Stimulated activated CD4-positive, alpha-beta T cell treated with anti-CD3 and anti-CD28 coated beads, Interleukin-12 subunit alpha, Interleukin-12 subunit beta, amount 100 ng/mL, for 4 hours (primary cell): ENCODE results near the gene CTIF.

Experiments
- DNase-seq: peaks from one replicate; pipeline ENCODE4 v3.0.0-alpha.2; 2020

CTIF gene

GRCh38 chr18:48623468-48624235, 84.8 kb downstream of the CTIF start:
- no peak for DNase-seq

DNA sequence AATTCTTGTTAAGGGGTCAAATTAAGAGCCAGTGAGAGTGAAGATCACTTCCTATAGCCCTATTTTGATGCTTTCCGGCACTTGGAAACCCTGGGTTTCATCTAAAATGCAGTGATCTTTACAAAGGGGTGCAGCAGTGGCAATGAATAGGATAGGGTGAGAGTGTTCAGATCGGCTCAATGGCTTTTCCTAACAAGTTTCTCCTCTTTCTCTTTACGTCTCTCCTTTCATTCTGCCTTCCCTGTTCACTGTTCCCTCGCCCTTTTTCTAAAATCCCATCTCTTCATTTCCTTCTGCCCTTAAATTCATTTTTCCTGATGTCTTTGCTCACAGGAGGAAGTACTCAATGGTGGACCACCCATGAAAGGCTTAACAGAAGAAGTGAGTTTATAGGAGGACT, 86.0 kb downstream of the CTIF start:
- DNase-seq: no peak

- no peak for DNase-seq
Measured at GRCh38 chr18:48627216-48627615, 88.4 kb downstream of the CTIF start.

GRCh38 chr18:48629730-48630324, 91.0 kb downstream of the CTIF start:
- DNase-seq: no peak

GRCh38 chr18:48631851-48632250, 93.0 kb downstream of the CTIF start:
- DNase-seq: no peak

DNA sequence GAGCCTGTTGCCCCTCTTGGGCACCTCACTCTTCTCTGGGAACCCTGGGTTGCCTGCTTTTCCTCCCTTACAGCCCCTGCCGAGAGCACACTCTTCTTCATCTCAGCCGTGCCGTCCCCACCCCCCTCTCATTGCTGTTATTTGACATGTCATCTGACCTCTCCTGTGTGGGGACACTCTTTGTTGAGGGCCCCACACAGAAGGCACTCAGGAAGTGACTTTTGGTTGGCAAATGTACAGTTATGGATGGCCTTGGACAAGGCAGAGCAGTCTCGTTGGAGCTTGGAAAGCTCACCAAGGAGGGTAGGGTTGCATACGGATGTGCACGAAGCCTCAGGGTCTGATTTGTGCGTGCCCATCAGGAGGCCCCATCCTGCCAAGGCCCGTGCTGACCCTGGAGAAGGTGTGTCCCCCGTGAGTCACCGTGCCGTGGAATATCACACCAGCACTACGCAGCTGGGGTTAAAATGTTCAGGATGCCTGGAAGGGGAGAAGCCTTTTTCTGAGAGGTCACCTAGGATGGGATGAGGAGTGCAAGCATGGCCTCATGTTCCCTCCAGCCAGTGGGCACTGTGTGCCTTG, 93.9 kb downstream of the CTIF start:
- DNase-seq: no peak

DNA sequence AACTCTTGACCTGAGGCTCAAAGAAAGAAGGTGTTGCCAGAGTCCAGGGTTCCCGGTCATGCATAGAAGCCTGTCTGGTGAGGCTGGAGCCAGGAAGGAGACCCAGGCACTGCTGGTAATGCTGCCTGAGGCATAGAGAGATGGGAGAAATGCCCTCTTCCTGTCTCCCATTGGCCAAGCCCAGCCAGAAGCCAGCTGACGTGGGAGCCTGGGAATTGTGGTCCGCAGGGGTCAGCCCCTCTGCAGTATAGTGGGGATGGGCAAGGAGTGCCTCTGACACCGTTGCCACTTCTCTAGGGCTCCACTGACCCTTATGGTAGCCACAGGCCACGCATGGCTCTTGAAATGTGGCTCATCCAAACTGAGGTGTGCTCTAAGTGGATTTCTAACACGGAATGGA, 95.7 kb downstream of the CTIF start:
- DNase-seq: no peak

DNA sequence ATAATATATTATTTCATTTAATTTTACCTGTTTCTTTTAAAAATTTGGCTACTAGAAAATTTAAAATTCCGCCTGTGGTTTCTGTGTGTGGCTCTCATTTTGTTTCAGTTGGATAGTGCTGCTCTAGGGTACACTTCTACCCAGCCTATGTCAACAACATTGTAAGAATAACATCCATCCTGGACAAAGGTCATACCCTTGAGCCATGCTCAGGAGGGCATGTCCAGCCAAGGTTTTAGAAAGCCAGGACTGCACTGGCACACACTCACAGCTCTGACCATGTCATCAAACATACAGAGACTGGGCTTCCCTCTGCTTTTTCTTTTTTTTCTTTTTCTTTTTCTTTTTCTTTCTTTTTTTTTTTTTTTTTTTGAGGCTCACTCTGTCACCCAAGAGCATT, 96.1 kb downstream of the CTIF start:
- DNase-seq: no peak

GRCh38 chr18:48635806-48636205, 97.0 kb downstream of the CTIF start:
- DNase-seq: no peak

- no peak for DNase-seq
Measured at GRCh38 chr18:48636436-48636835, 97.6 kb downstream of the CTIF start.

DNA sequence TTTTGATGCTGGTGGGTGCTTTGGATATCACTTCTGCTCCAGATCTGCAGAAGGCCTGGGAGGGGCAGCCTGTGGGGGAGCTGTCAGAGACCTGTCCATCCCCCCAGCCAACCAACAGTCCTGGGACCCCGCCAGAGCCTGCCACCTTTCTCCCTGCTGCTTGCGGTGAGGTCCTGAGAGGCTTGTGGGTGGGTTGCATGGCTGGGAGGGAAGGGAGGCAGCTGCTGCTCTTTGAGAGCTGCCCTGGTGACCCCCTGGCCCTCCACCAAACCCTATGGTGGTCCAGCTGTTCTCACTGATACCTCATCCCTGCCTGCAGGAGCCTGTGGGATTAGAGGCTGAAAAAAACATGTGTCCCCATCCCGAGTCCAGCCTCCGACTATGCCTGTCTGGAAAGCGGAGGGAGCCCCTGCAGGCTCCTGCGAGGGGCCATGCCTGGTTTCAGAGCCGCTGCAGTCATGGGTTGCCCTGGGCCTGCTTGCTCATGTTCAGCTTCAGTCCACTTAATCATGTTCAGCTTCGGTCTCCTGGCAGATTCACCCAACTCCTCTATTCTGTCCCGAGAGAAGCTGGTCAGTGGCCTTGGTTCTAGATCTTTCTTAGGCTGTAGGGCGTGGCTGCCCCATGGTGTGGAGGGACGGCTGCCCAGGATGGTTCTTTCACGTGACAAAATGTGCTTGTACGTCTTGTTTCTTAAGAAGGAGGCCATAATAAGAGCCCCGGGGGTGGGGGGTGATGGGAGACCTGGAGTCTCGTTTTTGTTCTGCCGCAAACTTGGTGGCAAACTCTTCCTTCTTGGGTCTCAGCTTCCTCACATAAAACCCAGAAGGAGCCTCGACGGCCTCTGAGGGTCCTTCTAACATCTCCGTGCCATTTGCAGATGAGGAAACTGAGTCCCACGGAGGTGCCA, 98.5 kb downstream of the CTIF start:
- DNase-seq: no peak

DNA sequence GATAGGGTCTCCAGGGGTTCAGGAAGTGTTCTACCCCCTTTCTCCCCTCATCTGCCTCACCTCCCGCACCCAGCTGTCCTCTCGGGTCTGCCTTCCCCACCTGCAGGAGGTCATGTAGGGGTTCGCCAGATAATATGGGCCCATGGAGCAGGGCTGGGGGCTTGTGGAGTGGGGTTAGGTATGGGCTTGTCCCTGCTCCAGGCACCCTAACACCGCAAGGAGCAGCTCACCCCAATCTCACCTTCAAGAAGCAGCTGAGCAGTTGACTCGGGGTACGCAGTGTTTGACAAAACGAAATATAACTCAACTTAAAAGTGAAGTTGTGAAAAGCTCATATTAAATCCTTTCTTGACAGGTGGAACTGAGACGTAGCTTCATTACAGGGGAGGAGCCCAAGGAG, 99.6 kb downstream of the CTIF start:
- no peak for DNase-seq

DNA sequence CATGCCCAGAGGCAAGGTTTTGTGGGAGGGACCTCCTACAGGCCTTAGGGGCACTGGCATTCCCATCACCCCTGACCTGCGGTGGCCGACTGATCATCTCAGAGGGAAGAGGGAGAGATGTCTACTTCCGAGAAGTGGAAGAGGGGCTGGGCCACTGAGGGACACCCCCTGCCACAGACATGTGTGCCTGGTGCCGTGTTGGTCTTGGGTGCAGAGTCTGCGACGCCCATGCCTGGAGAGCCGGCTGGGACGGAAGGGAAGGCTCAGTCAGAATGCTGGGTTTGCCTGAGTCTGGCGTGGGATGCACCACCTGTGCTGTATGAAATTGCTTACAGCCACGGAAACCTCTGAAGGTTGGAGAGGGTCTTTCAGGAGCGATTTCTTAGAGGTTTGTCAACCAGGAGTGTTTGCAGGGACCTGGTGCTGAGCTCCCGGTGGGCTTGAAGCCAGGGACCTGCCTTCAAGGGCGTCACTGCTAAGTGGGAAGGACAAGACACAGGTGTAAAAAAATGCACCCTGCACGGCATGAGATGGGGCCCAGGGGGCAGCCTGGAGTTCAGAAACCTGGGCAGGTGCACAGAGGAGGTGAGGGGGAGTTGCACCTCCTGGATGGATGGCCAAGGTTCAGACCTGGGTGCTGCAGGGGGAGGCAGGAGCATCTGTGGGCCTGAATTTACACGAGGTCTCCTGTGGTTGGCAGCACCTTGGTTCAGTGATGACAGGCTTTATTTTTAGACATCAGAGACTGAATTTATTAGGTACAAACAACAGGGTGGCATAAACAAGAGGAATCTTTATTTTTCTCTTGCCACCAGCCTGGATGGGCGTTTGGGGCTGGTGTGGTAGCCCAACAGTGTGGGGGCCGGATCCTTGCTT, 100.3 kb downstream of the CTIF start:
- DNase-seq: no peak

GRCh38 chr18:48639772-48640432, 101.1 kb downstream of the CTIF start:
- no peak for DNase-seq

DNA sequence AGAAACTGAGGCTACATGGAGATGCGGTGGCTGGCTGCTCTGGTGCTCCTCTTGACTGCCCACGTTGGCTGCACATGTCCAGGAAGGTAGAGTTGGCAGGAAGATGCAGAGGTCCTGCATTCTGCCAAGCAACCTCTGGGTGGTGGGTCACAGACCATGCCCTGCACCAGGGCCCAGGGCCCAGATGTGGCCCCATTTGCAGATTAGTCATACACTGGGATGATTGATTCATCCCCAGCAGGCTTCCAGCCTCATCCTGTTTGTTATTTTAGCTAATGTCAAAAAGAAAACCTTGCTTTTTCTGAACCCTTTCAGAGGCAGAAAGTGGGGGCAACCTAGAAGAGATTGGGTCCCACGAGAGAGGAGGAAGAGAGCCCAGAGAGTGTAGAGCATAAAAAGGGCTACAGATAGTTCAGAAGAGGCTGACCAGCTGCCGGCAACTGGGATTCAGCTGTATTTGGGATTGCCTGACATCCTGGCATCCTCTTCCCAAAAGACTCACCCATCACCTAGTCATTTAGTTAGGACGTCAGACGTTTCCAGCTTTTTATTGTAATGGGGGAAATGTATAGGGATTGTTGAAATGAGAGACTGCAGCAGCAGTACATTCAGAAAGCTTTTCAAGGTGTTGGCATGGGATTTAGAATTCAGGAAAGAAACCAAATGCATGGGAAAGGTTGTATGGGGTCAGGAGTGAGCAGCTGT, 101.9 kb downstream of the CTIF start:
- no peak for DNase-seq

DNA sequence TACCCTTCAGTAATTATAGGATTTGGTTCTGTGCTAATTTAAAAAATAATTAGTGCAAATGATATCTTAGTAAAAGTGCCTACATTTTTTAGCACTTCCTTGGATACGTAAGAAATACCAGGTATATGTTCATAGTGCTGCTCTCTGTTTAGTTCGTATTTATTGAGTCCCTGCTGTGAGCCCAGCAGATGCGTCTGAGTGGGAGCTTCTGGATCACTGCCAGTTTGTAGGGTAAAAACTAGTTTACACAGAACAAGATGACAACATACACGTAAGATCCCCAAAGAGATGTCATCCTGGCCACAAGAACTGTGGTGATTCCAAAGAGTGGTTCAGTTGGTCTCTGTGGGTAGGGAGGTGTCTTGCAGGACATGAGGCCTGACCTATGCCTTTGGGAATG, 103.2 kb downstream of the CTIF start:
- no peak for DNase-seq

GRCh38 chr18:48642503-48642902, 103.7 kb downstream of the CTIF start:
- DNase-seq: no peak

- DNase-seq: no peak
Measured at GRCh38 chr18:48643262-48643661, 104.4 kb downstream of the CTIF start.

DNA sequence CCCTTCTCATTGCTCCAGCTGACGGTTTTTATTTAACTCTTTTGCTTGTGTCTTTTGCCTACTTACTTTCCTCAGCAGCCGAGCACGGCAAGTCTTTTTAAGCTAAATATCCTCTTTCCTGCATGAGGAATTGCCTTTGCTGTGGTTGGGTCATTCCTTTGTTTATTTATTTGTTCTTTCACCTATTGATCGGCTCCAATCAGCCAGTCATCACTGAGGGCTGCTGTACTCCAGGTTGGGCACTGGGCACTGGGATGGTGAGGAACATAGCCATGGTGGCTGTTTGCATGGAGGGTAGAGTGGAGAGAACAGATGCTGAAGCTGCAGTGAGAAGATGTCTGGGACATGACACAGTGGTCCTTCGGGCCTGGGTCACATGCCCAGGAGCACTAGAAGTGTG, 105.2 kb downstream of the CTIF start:
- DNase-seq: no peak

- DNase-seq: no peak
Measured at GRCh38 chr18:48645427-48646002, 106.7 kb downstream of the CTIF start.

DNA sequence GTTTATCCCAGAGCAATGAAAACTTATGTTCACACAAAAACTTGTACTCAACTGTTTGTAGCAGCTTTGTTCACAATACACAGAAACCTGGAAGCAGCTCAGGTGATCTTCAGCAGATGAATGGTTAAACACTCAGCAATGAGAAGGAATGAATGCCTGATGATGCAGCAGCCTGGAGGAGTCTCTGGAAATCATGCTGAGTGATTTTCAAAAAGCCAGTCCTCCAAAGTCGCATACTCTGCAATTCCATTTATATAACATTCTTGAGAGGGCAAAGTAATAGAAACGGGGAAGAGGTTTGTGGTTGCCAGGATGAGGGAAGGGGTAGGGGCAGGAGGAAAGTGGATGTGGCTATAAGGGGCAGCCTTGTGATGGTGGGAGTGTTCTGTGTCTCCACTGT, 108.1 kb downstream of the CTIF start:
- no peak for DNase-seq
